GM12892 (cell line): ENCODE measurements around the gene ABCA8.
"Not testable (repeated sequence)": the region's sequence is repeated elsewhere in the genome, so short reads cannot be mapped to it uniquely, and the experiment has no call there.

Source experiments
- DNase-seq: peaks from one replicate; pipeline ENCODE4 v3.0.0; 2011; ENCODE audit not compliant: insufficient read length
- FAIRE-seq: peaks from 2 replicates; lab custom pipeline; 2011; peaks lifted over from hg19 to GRCh38; lab: Jason Lieb, UNC
- POLR2A ChIP-seq: IDR thresholded peaks from 2 replicates; pipeline ENCODE4 v1.6.1; 2011; ENCODE audit warnings: low read depth, low read length, control low read depth
- POLR2AphosphoS5 ChIP-seq: IDR thresholded peaks from 2 replicates; pipeline ENCODE4 v1.6.1; 2011; ENCODE audit warnings: low read depth, low read length, control low read depth
- TAF1 ChIP-seq: IDR thresholded peaks from 2 replicates; pipeline ENCODE4 v1.6.1; 2011; ENCODE audit warnings: low read depth, mild to moderate bottlenecking, control low read depth, low read length, borderline replicate concordance

Gene ABCA8

GRCh38 chr17:68832109-68832802 lies 122.9 kb downstream of the ABCA8 start:
- no peak for FAIRE-seq
- no peak for DNase-seq
- TF ChIP-seq POLR2AphosphoS5 = no peak
- TF ChIP-seq TAF1 = no peak
- TF ChIP-seq POLR2A = no peak

- TF ChIP-seq POLR2A = no peak
- FAIRE-seq = no peak
- DNase-seq = no peak
Measured at GRCh38 chr17:68831170-68831569, 124.0 kb downstream of the ABCA8 start.

- DNase-seq (no peak), FAIRE-seq (no peak)
- no peak for TF ChIP-seq POLR2A
- no peak for TF ChIP-seq TAF1
- no peak for TF ChIP-seq POLR2AphosphoS5
Measured at GRCh38 chr17:68830313-68830712, 124.9 kb downstream of the ABCA8 start.

GRCh38 chr17:68829211-68829610 lies 126.0 kb downstream of the ABCA8 start:
- no peak for DNase-seq

DNA sequence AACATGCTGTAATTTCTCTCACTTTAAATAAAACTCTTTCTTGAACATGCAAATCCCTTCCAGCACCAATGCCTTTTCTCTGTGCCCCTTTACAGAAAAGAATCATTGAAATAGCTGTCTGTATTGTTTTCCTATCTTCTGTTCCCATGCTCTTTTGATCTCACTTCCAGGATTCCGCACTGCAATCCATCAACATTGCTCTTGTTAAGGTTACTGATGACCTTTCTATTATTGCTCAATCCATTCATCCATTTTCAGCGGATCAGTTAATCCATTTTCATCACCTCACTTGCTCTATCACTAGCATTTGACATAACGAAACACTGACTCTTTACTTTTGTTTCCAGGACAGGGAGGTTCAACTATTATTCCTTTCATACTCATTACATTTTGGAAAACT lies 130.5 kb downstream of the ABCA8 start:
- FAIRE-seq (no peak), DNase-seq (no peak)
- TF ChIP-seq POLR2AphosphoS5 = no peak
- no peak for TF ChIP-seq TAF1
- no peak for TF ChIP-seq POLR2A

More at GRCh38 chr17:68829211-68829610, 126.0 kb downstream of the ABCA8 start:
- TF ChIP-seq TAF1 (no peak), POLR2A (no peak), POLR2AphosphoS5 (no peak)
- no peak for FAIRE-seq

- not testable (repeated sequence) for FAIRE-seq, DNase-seq
Measured at GRCh38 chr17:68824185-68824584, 131.0 kb downstream of the ABCA8 start.

GRCh38 chr17:68822719-68823289 lies 132.4 kb downstream of the ABCA8 start:
- FAIRE-seq (no peak), DNase-seq (no peak)
- TF ChIP-seq POLR2AphosphoS5 (no peak), TAF1 (no peak), POLR2A (no peak)

DNA sequence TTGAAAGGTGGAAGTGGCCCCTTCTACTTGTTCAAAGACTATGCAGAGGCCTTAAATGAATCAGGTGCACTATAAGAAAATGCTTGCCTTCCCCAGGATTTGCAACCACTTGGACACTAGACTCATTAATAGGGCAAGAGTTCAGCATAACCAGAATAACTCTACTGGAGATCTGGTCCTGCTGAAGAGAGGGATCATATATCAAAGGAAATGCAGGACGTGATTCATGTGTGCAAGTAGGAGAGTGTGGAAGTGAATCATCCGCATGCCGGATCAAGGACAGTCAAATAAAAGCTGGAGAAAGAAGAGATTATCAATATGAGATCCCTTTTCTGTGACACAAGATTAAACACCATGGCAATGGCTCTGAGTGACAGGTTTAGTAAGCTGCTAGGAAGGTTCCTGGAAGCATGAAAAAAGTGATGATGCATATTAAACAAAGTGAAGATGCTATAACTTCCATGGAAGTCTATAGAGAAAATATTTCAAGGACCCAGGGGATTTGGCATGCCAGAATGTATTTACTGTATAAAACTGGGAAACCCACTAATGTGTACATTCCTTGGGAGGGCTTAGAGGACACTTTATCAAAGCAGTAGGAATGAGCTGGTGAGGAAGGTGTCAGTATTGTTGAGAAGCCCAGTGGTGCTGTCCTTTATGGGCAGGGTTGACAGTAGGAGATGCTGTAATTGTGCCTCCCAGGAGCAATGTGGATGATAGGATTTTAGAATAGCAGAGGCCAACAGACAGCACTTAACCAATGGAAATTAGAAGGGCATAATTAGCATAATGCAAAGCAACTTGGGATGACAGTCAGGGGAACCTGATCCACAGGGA lies 133.1 kb downstream of the ABCA8 start:
- FAIRE-seq (no peak), DNase-seq (no peak)
- TF ChIP-seq POLR2A (no peak), POLR2AphosphoS5 (no peak), TAF1 (no peak)

DNA sequence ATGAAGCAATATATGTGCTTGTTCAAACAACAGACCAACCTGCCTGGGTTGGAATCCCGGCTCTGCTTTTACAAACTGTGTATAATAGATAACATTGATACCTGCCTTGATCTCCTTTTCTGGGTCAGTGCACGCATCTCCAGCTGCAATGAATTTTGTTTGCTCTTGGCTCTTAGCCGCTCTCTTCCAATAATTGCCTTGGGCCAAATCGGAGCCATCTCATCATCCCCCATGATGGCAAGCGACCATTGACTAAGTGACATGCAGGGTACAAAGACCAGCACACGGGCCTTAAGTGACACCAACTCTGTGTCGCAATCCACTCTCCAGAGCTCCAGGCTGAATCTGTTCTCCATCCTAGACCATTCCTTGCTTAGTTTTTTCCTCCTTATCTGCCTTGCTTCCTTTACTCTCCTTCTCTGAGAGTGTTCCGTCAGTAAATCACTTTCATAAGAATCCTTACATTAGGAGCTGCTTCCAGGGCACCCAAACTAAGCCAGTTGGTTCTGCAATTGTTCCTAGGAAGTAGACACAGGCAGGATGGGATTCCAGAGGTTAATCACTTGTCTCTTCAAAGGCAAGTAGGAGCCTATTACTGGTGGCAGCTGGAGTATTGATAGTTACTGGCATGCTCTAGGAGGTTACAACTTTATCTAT lies 134.2 kb downstream of the ABCA8 start:
- FAIRE-seq = no peak

GRCh38 chr17:68820476-68820824 lies 134.7 kb downstream of the ABCA8 start:
- TF ChIP-seq TAF1 (no peak), POLR2A (no peak), POLR2AphosphoS5 (no peak)
- DNase-seq (no peak), FAIRE-seq (no peak)

More for the DNA sequence above, 134.2 kb downstream of the ABCA8 start:
- TF ChIP-seq POLR2AphosphoS5 = no peak
- TF ChIP-seq POLR2A = no peak
- TF ChIP-seq TAF1 = no peak
- no peak for DNase-seq

GRCh38 chr17:68819465-68819864 lies 135.7 kb downstream of the ABCA8 start:
- DNase-seq = no peak
- no peak for FAIRE-seq
- TF ChIP-seq POLR2AphosphoS5 = no peak
- TF ChIP-seq POLR2A = no peak
- no peak for TF ChIP-seq TAF1
